ENCODE data around the gene PIEZO2.
"Not testable (repeated sequence)": the region's sequence is repeated elsewhere in the genome, so short reads cannot be mapped to it uniquely, and the experiment has no call there.

The PIEZO2 gene

GRCh38 chr18:10927286-10927992, 221.9 kb downstream of the PIEZO2 start:
- DNase-seq (ENCODE audit: low spot score), result no peak

GRCh38 chr18:10926621-10927161, 222.7 kb downstream of the PIEZO2 start:
- no peak for DNase-seq (ENCODE audit: low spot score)

GRCh38 chr18:10924290-10924689, 225.1 kb downstream of the PIEZO2 start:
- no peak for DNase-seq (ENCODE audit: low spot score)

GRCh38 chr18:10923551-10924070, 225.8 kb downstream of the PIEZO2 start:
- DNase-seq (ENCODE audit: low spot score), result no peak

- DNase-seq (ENCODE audit: low spot score), result no peak
Observed at GRCh38 chr18:10923141-10923540, 226.2 kb downstream of the PIEZO2 start.

- not testable (repeated sequence) for DNase-seq (ENCODE audit: low spot score)
Observed at GRCh38 chr18:10922712-10923111, 226.7 kb downstream of the PIEZO2 start.

GRCh38 chr18:10920309-10920708, 229.1 kb downstream of the PIEZO2 start:
- not testable (repeated sequence) for DNase-seq (ENCODE audit: low spot score)

GRCh38 chr18:10919851-10920250, 229.5 kb downstream of the PIEZO2 start:
- DNase-seq (ENCODE audit: low spot score), result no peak

- no peak for DNase-seq (ENCODE audit: low spot score)
Observed at GRCh38 chr18:10916865-10917264, 232.5 kb downstream of the PIEZO2 start.

GRCh38 chr18:10916387-10916786, 233.0 kb downstream of the PIEZO2 start:
- no peak for DNase-seq (ENCODE audit: low spot score)

GRCh38 chr18:10915748-10916147, 233.6 kb downstream of the PIEZO2 start:
- not testable (repeated sequence) for DNase-seq (ENCODE audit: low spot score)

GRCh38 chr18:10914610-10915009, 234.8 kb downstream of the PIEZO2 start:
- not testable (repeated sequence) for DNase-seq (ENCODE audit: low spot score)

- no peak for DNase-seq (ENCODE audit: low spot score)
Observed at GRCh38 chr18:10913919-10914318, 235.4 kb downstream of the PIEZO2 start.

- no peak for DNase-seq (ENCODE audit: low spot score)
Observed at GRCh38 chr18:10912790-10913545, 236.4 kb downstream of the PIEZO2 start.

GRCh38 chr18:10909724-10910123, 239.6 kb downstream of the PIEZO2 start:
- DNase-seq (ENCODE audit: low spot score), result no peak

- no peak for DNase-seq (ENCODE audit: low spot score)
Observed at GRCh38 chr18:10908760-10909159, 240.6 kb downstream of the PIEZO2 start.

- DNase-seq (ENCODE audit: low spot score), result no peak
Observed at GRCh38 chr18:10907749-10908148, 241.6 kb downstream of the PIEZO2 start.

GRCh38 chr18:10901329-10901728, 248.0 kb downstream of the PIEZO2 start:
- DNase-seq (ENCODE audit: low spot score), result no peak

- peak; percentile 15 for DNase-seq (ENCODE audit: low spot score)
Observed at GRCh38 chr18:10900435-10900834, 248.9 kb downstream of the PIEZO2 start.

- DNase-seq (ENCODE audit: low spot score), result no peak
Observed at GRCh38 chr18:10899481-10899880, 249.9 kb downstream of the PIEZO2 start.

GRCh38 chr18:10898417-10898974, 250.9 kb downstream of the PIEZO2 start:
- no peak for DNase-seq (ENCODE audit: low spot score)

GRCh38 chr18:10896851-10897250, 252.5 kb downstream of the PIEZO2 start:
- DNase-seq (ENCODE audit: low spot score), result no peak

GRCh38 chr18:10895976-10896375, 253.4 kb downstream of the PIEZO2 start:
- no peak for DNase-seq (ENCODE audit: low spot score)

All from HuH-7 (cell line).